ENCODE measurements around the gene LEKR1.
A peak's percentile ranks its signal among the peaks of the same experiment; 100 is the strongest.
"Not testable (repeated sequence)": the region's sequence is repeated elsewhere in the genome, so short reads cannot be mapped to it uniquely, and the experiment has no call there.

The LEKR1 gene

GRCh38 chr3:156795890-156796481 lies 30.2 kb upstream of the LEKR1 start:
- DNase-seq = no peak
- Mint-ChIP-seq H3K9me3 (peaks cover 22% of the 10 kb centered on the region), H3K27ac (peak overlapping the region; percentile 25), H3K4me1 (peaks cover 33% of the 10 kb centered on the region), H3K4me3 (no peak overlapping the region), H3K36me3 (peaks cover 35% of the 10 kb centered on the region), H3K27me3 (no peaks in the 10 kb centered on the region)
- CTCF ChIA-PET = no interaction called here

GRCh38 chr3:156797368-156797767 lies 28.8 kb upstream of the LEKR1 start:
- CTCF ChIA-PET = no interaction called here
- no peaks in the 10 kb centered on the region for H3K27me3 Mint-ChIP-seq
- no peak overlapping the region for H3K27ac Mint-ChIP-seq
- no peak for DNase-seq
- H3K4me3 Mint-ChIP-seq = no peak overlapping the region
- H3K4me1 Mint-ChIP-seq = peaks cover 24% of the 10 kb centered on the region
- peaks cover 38% of the 10 kb centered on the region for H3K36me3 Mint-ChIP-seq
- peaks cover 26% of the 10 kb centered on the region for H3K9me3 Mint-ChIP-seq

- Mint-ChIP-seq H3K9me3 (peaks cover 35% of the 10 kb centered on the region), H3K36me3 (peaks cover 44% of the 10 kb centered on the region)
- CTCF ChIA-PET, H3K4me1 Mint-ChIP-seq, H3K27ac Mint-ChIP-seq, H3K4me3 Mint-ChIP-seq, DNase-seq, H3K27me3 Mint-ChIP-seq: not testable (repeated sequence)
Observed at GRCh38 chr3:156800287-156800686, 25.9 kb upstream of the LEKR1 start.

- CTCF ChIA-PET = no interaction called here
- DNase-seq = no peak
- H3K27me3 Mint-ChIP-seq = no peaks in the 10 kb centered on the region
- H3K9me3 Mint-ChIP-seq = peaks cover 31% of the 10 kb centered on the region
- H3K4me1 Mint-ChIP-seq = peaks cover 4% of the 10 kb centered on the region
- H3K27ac Mint-ChIP-seq = no peak overlapping the region
- no peak overlapping the region for H3K4me3 Mint-ChIP-seq
- peaks cover 43% of the 10 kb centered on the region for H3K36me3 Mint-ChIP-seq
Observed at GRCh38 chr3:156801746-156802145, 24.4 kb upstream of the LEKR1 start.

- DNase-seq = no peak
- no peaks in the 10 kb centered on the region for H3K27me3 Mint-ChIP-seq
- peaks cover 7% of the 10 kb centered on the region for H3K4me1 Mint-ChIP-seq
- H3K27ac Mint-ChIP-seq = no peak overlapping the region
- CTCF ChIA-PET = no interaction called here
- H3K36me3 Mint-ChIP-seq = peaks cover 52% of the 10 kb centered on the region
- peaks cover 31% of the 10 kb centered on the region for H3K9me3 Mint-ChIP-seq
- no peak overlapping the region for H3K4me3 Mint-ChIP-seq
Observed at GRCh38 chr3:156802821-156803606, 23.1 kb upstream of the LEKR1 start.

GRCh38 chr3:156803952-156804741 lies 22.0 kb upstream of the LEKR1 start:
- CTCF ChIA-PET = interaction anchor here (1.0 kb wide), 1 partner anchor 9 kb away, joined by 3 read pairs; no protein-coding TSS in a partner anchor
- Mint-ChIP-seq H3K27me3 (no peaks in the 10 kb centered on the region), H3K4me3 (no peak overlapping the region), H3K27ac (no peak overlapping the region), H3K4me1 (peaks cover 7% of the 10 kb centered on the region), H3K9me3 (peaks cover 27% of the 10 kb centered on the region), H3K36me3 (peaks cover 51% of the 10 kb centered on the region)
- no peak for DNase-seq

- Mint-ChIP-seq H3K27ac (no peak overlapping the region), H3K4me3 (no peak overlapping the region), H3K4me1 (peaks cover 23% of the 10 kb centered on the region), H3K36me3 (peaks cover 50% of the 10 kb centered on the region), H3K27me3 (no peaks in the 10 kb centered on the region), H3K9me3 (peaks cover 13% of the 10 kb centered on the region)
- CTCF ChIA-PET = interaction anchor here (0.6 kb wide), 1 partner anchor 44 kb away, joined by 3 read pairs; no protein-coding TSS in a partner anchor
- DNase-seq = no peak
Observed at GRCh38 chr3:156806698-156807097, 19.5 kb upstream of the LEKR1 start.

- Mint-ChIP-seq H3K4me1 (peaks cover 36% of the 10 kb centered on the region), H3K27me3 (no peaks in the 10 kb centered on the region), H3K27ac (no peak overlapping the region), H3K36me3 (peaks cover 50% of the 10 kb centered on the region), H3K9me3 (peaks cover 12% of the 10 kb centered on the region), H3K4me3 (no peak overlapping the region)
- CTCF ChIA-PET = interaction anchor here (1.4 kb wide), 1 partner anchor 9 kb away, joined by 3 read pairs; no protein-coding TSS in a partner anchor
- no peak for DNase-seq
Observed at GRCh38 chr3:156808025-156808424, 18.1 kb upstream of the LEKR1 start.

- DNase-seq = no peak
- no peak overlapping the region for H3K4me3 Mint-ChIP-seq
- no peaks in the 10 kb centered on the region for H3K27me3 Mint-ChIP-seq
- peaks cover 49% of the 10 kb centered on the region for H3K36me3 Mint-ChIP-seq
- no peak overlapping the region for H3K27ac Mint-ChIP-seq
- CTCF ChIA-PET = no interaction called here
- H3K4me1 Mint-ChIP-seq = peaks cover 63% of the 10 kb centered on the region
- peaks cover 4% of the 10 kb centered on the region for H3K9me3 Mint-ChIP-seq
Observed at GRCh38 chr3:156811089-156811862, 14.9 kb upstream of the LEKR1 start.

- Mint-ChIP-seq H3K4me3 (no peak overlapping the region), H3K27ac (peak overlapping the region; percentile 74), H3K4me1 (peaks cover 65% of the 10 kb centered on the region), H3K27me3 (no peaks in the 10 kb centered on the region), H3K9me3 (peaks cover 4% of the 10 kb centered on the region), H3K36me3 (peaks cover 39% of the 10 kb centered on the region)
- DNase-seq = no peak
- CTCF ChIA-PET = interaction anchor here (0.9 to 1.6 kb wide), 5 partner anchors 9 to 321 kb away, joined by 3 to 4 read pairs (median 3); no protein-coding TSS in a partner anchor
Observed at GRCh38 chr3:156812521-156813335, 13.4 kb upstream of the LEKR1 start.

GRCh38 chr3:156814295-156814694 lies 11.9 kb upstream of the LEKR1 start:
- Mint-ChIP-seq H3K4me1 (peaks cover 79% of the 10 kb centered on the region), H3K27ac (no peak overlapping the region), H3K9me3 (peaks cover 4% of the 10 kb centered on the region), H3K4me3 (no peak overlapping the region), H3K27me3 (no peaks in the 10 kb centered on the region), H3K36me3 (peaks cover 31% of the 10 kb centered on the region)
- no peak for DNase-seq
- CTCF ChIA-PET = interaction anchor here (1.6 kb wide), 1 partner anchor 319 kb away, joined by 3 read pairs; no protein-coding TSS in a partner anchor

- Mint-ChIP-seq H3K27ac (peak overlapping the region; percentile 98), H3K4me3 (peak overlapping the region; percentile 88), H3K36me3 (peaks cover 21% of the 10 kb centered on the region), H3K4me1 (peaks cover 82% of the 10 kb centered on the region), H3K9me3 (no peaks in the 10 kb centered on the region), H3K27me3 (no peaks in the 10 kb centered on the region)
- peak; percentile 59 for DNase-seq
- CTCF ChIA-PET = interaction anchor here (1.4 kb wide), 1 partner anchor 314 kb away, joined by 4 read pairs; no protein-coding TSS in a partner anchor
Observed at GRCh38 chr3:156816091-156816793, 9.9 kb upstream of the LEKR1 start.

All from activated naive CD4-positive, alpha-beta T cell treated with anti-CD3 and anti-CD28 coated beads, Interleukin-2, amount 10 ng/mL, durations not matched to agents 7 days and 5 days (primary cell).